Caki2 (cell line): Measurements from ENCODE around the gene SERPINB3. TPM values are rescaled to one million over a fixed set of nuclear protein-coding genes. Genes with fewer than 3 reads are reported as not detected.
"Not testable (repeated sequence)": the region's sequence is repeated elsewhere in the genome, so short reads cannot be mapped to it uniquely, and the experiment has no call there.

Source experiments
- DNase-seq: peaks from one replicate; pipeline ENCODE4 v3.0.0-alpha.2; 2015; ENCODE audit warnings: low read depth
- in situ Hi-C: cut with HindIII; loops from 2 replicates; pipeline ENCODE4 v1.10.0; 2016; ENCODE audit warnings: low sequenced_read_pairs, low pct_unique_long_range_greater_than_20kb, mixed read lengths
- total RNA-seq: library from RNA; depleted of rRNA; stranded (reverse); fragments of >200 nt; shearing (Covaris generic); gene quantifications from 2 replicates; pipeline ENCODE4 v1.2.3, GENCODE V29; 2014; ENCODE audit warnings: low replicate concordance; rRNA removed

Gene SERPINB3
- total RNA-seq = not detected in 2 replicates

GRCh38 chr18:63661750-63662149, at the start of gene SERPINB3:
SERPINB3 (minus strand) TSS chr18:63661893; CDS start chr18:63661216, 677 bp downstream.
- in situ Hi-C loops, DNase-seq: not testable (repeated sequence)

- in situ Hi-C loops = no loop called here
- no peak for DNase-seq
Measured at GRCh38 chr18:63708650-63709049, 47.0 kb upstream of the SERPINB3 start.

- in situ Hi-C loops = no loop called here
Measured at GRCh38 chr18:63707816-63708215, 46.1 kb upstream of the SERPINB3 start.

GRCh38 chr18:63705401-63705800, 43.7 kb upstream of the SERPINB3 start:
- in situ Hi-C loops = no loop called here
- no peak for DNase-seq

More at GRCh38 chr18:63707816-63708215, 46.1 kb upstream of the SERPINB3 start:
- no peak for DNase-seq

- no peak for DNase-seq
- in situ Hi-C loops = no loop called here
Measured at GRCh38 chr18:63702660-63703059, 41.0 kb upstream of the SERPINB3 start, which contains the start of gene SERPINB11. SERPINB11 (plus strand) TSS chr18:63702960; CDS start chr18:63710194, 7,234 bp downstream.

GRCh38 chr18:63701952-63702351, 40.3 kb upstream of the SERPINB3 start:
- peak; percentile 70 for DNase-seq
- in situ Hi-C loops = no loop called here

GRCh38 chr18:63700501-63700900, 38.8 kb upstream of the SERPINB3 start:
- in situ Hi-C loops = no loop called here
- DNase-seq = no peak

- peak; percentile 6 for DNase-seq
- in situ Hi-C loops = no loop called here
Measured at GRCh38 chr18:63697097-63697660, 35.5 kb upstream of the SERPINB3 start.

- no peak for DNase-seq
- in situ Hi-C loops = no loop called here
Measured at GRCh38 chr18:63689064-63689463, 27.4 kb upstream of the SERPINB3 start.

GRCh38 chr18:63686871-63687270, 25.2 kb upstream of the SERPINB3 start:
- in situ Hi-C loops = no loop called here
- no peak for DNase-seq

- in situ Hi-C loops = no loop called here
- no peak for DNase-seq
Measured at GRCh38 chr18:63684718-63685117, 23.0 kb upstream of the SERPINB3 start.

GRCh38 chr18:63683890-63684289, 22.2 kb upstream of the SERPINB3 start:
- DNase-seq = no peak
- in situ Hi-C loops = no loop called here

GRCh38 chr18:63683152-63683551, 21.5 kb upstream of the SERPINB3 start:
- DNase-seq = peak; percentile 35
- in situ Hi-C loops = no loop called here

GRCh38 chr18:63681449-63682340, 20.0 kb upstream of the SERPINB3 start:
- in situ Hi-C loops = no loop called here
- DNase-seq = no peak

GRCh38 chr18:63679820-63680606, 18.3 kb upstream of the SERPINB3 start:
- DNase-seq = no peak

GRCh38 chr18:63677500-63678225, 16.0 kb upstream of the SERPINB3 start:
- no peak for DNase-seq
- in situ Hi-C loops = no loop called here

More at GRCh38 chr18:63679820-63680606, 18.3 kb upstream of the SERPINB3 start:
- in situ Hi-C loops = no loop called here

GRCh38 chr18:63676526-63677323, 15.0 kb upstream of the SERPINB3 start:
- DNase-seq = no peak
- in situ Hi-C loops = no loop called here
